GM12878 (cell line): ENCODE results near the gene SPSB2. TPM values are rescaled to one million over a fixed set of nuclear protein-coding genes. Genes with fewer than 3 reads are reported as not detected.

Experiments used
- ATF7 ChIP-seq: fragments of 450-650 bp; IDR thresholded peaks from 2 replicates; pipeline ENCODE4 v1.6.1; 2016; ENCODE audit warnings: low read depth, mild to moderate bottlenecking
- BRCA1 ChIP-seq: IDR thresholded peaks from 2 replicates; pipeline ENCODE4 v1.6.1; 2011; ENCODE audit warnings: low read depth, low read length, improper control_type of control experiment
- CEBPB ChIP-seq, 2 experiments: fragments of 150-350 bp in 1 of 2; IDR thresholded peaks; 2 replicates each; pipeline ENCODE4 v1.6.1; 2012 to 2014; ENCODE audit warnings: low read depth in 2 of 2, low read length in 2 of 2, borderline replicate concordance in 1 of 2, inconsistent platforms in 1 of 2
- CREM ChIP-seq: IDR thresholded peaks from 2 replicates; pipeline ENCODE4 v1.6.1; 2014; ENCODE audit warnings: antibody characterized with exemption, low read depth
- EGR1 ChIP-seq, 2 experiments: IDR thresholded peaks; 1 replicate in 1 of 2; 2 replicates in 1 of 2; pipeline ENCODE4 v1.6.1; 2011 to 2012; ENCODE audit warnings: low read depth in 2 of 2, low read length in 2 of 2, borderline replicate concordance in 1 of 2, mild to moderate bottlenecking in 1 of 2, moderate library complexity in 1 of 2
- FOS ChIP-seq: IDR thresholded peaks from 3 replicates; pipeline ENCODE4 v1.6.1; 2011; ENCODE audit warnings: borderline replicate concordance; ENCODE audit not compliant: insufficient read length; ENCODE audit errors: extremely low read depth
- FOXK2 ChIP-seq: fragments of 450-650 bp; IDR thresholded peaks from 2 replicates; pipeline ENCODE4 v1.6.1; 2017; ENCODE audit warnings: mild to moderate bottlenecking, moderate library complexity
- MYC ChIP-seq: IDR thresholded peaks from 2 replicates; pipeline ENCODE4 v1.6.1; 2011; ENCODE audit warnings: mild to moderate bottlenecking, low read length, moderate library complexity, inconsistent platforms; ENCODE audit not compliant: insufficient read depth, insufficient replicate concordance, insufficient read length, severe bottlenecking
- NFYA ChIP-seq: IDR thresholded peaks from 2 replicates; pipeline ENCODE4 v1.6.1; 2011; ENCODE audit warnings: low read depth, mild to moderate bottlenecking, low read length, improper control_type of control experiment, borderline replicate concordance
- POU2F2 ChIP-seq: IDR thresholded peaks from 3 replicates; pipeline ENCODE4 v1.6.1; 2011; ENCODE audit warnings: low read depth, mild to moderate bottlenecking, low read length, borderline replicate concordance
- RB1 ChIP-seq: fragments of 450-650 bp; formaldehyde crosslinking; IDR thresholded peaks from 2 replicates; pipeline ENCODE4 v1.6.1; 2017; ENCODE audit warnings: mild to moderate bottlenecking, borderline replicate concordance
- STAT1 ChIP-seq: fragments of 450-650 bp; conservative IDR thresholded peaks from 2 replicates; pipeline ENCODE4 v1.6.1; 2014; ENCODE audit warnings: antibody characterized with exemption, mild to moderate bottlenecking
- STAT3 ChIP-seq: IDR thresholded peaks from 2 replicates; pipeline ENCODE4 v1.6.1; 2011; ENCODE audit warnings: low read depth, low read length, improper control_type of control experiment
- TCF12 ChIP-seq: IDR thresholded peaks from 2 replicates; pipeline ENCODE4 v1.6.1; 2011; ENCODE audit warnings: low read depth, mild to moderate bottlenecking, low read length
- WRNIP1 ChIP-seq: IDR thresholded peaks from 2 replicates; pipeline ENCODE4 v1.6.1; 2011; ENCODE audit warnings: low read depth, low read length, improper control_type of control experiment, borderline replicate concordance
- YY1 ChIP-seq: IDR thresholded peaks from 2 replicates; pipeline ENCODE4 v1.6.1; 2011; ENCODE audit warnings: low read depth, mild to moderate bottlenecking, low read length
- polyA plus RNA-seq, 11 experiments: library from polyadenylated mRNA; depleted of rRNA in 4 of 11; unstranded in 6 of 11; stranded (reverse) in 5 of 11; fragments of >200 nt; fragmentation: Nextera tagmentation in 4 of 11; fragmentation: Illumina TruSeq in 1 of 11; extraction: Ambion mirVana in 4 of 11; extraction: Trizol in 1 of 11; gene quantifications; 1 replicate in 1 of 11; 2 replicates in 10 of 11; pipeline versions ENCODE4 v1.2.1 to v1.2.3, GENCODE V29; 2011 to 2016; ENCODE audit warnings: inconsistent platforms in 2 of 11, missing spikeins in 2 of 11, low read depth in 1 of 11
- total RNA-seq, 4 experiments: library from RNA; depleted of rRNA in 3 of 4; stranded (reverse); fragments of >200 nt in 3 of 4; fragmentation: Illumina TruSeq in 1 of 4; extraction: Trizol in 1 of 4; gene quantifications; 2 replicates each; pipeline versions ENCODE4 v1.2.1 to v1.2.3, GENCODE V29; 2013 to 2021
- TF ChIP-seq, protein P1 (sequence below): fragments of 150-350 bp; IDR thresholded peaks from 2 replicates; pipeline ENCODE4 v1.6.1; 2016; ENCODE audit warnings: low read depth, low read length
- TF ChIP-seq, protein P2 (sequence below): fragments of 450-650 bp; formaldehyde crosslinking; IDR thresholded peaks from 2 replicates; pipeline ENCODE4 v1.4.0; 2022; ENCODE audit warnings: mild to moderate bottlenecking, moderate library complexity
- TF ChIP-seq, protein P3 (sequence below): fragments of 450-650 bp; IDR thresholded peaks from 2 replicates; pipeline ENCODE4 v1.6.1; 2017; ENCODE audit warnings: mild to moderate bottlenecking, moderate library complexity

SPSB2 gene
- total and polyA plus RNA-seq, 10 of the 15 experiments (the other 5 are each of a cell fraction or from before 2014, with no cell fraction given), result 0.08 to 5.6 (median 2.7) TPM

- TF ChIP-seq, protein P1, sequence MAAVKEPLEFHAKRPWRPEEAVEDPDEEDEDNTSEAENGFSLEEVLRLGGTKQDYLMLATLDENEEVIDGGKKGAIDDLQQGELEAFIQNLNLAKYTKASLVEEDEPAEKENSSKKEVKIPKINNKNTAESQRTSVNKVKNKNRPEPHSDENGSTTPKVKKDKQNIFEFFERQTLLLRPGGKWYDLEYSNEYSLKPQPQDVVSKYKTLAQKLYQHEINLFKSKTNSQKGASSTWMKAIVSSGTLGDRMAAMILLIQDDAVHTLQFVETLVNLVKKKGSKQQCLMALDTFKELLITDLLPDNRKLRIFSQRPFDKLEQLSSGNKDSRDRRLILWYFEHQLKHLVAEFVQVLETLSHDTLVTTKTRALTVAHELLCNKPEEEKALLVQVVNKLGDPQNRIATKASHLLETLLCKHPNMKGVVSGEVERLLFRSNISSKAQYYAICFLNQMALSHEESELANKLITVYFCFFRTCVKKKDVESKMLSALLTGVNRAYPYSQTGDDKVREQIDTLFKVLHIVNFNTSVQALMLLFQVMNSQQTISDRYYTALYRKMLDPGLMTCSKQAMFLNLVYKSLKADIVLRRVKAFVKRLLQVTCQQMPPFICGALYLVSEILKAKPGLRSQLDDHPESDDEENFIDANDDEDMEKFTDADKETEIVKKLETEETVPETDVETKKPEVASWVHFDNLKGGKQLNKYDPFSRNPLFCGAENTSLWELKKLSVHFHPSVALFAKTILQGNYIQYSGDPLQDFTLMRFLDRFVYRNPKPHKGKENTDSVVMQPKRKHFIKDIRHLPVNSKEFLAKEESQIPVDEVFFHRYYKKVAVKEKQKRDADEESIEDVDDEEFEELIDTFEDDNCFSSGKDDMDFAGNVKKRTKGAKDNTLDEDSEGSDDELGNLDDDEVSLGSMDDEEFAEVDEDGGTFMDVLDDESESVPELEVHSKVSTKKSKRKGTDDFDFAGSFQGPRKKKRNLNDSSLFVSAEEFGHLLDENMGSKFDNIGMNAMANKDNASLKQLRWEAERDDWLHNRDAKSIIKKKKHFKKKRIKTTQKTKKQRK, result peak; percentile 81
- TF ChIP-seq MYC (no peak), ATF7 (no peak; the same call in 1 of the 2 replicates), POU2F2 (peak; percentile 80; the same call in 1 of the 3 replicates), STAT1 (no peak), RB1 (no peak), FOS (peak; percentile 95), CEBPB (IDR thresholded peaks at IDR 0.05; ENCODE audit: borderline replicate concordance in 1 of 2, low read depth in 2 of 2, low read length in 2 of 2) (no peak), STAT3 (no peak), TCF12 (peak; percentile 67; the same call in 1 of the 2 replicates), YY1 (0 out of 2 replicates have a peak, but pooled peaks have one; percentile 20), FOXK2 (no peak), EGR1 (IDR thresholded peaks at IDR 0.05; ENCODE audit: borderline replicate concordance in 1 of 2, low read depth in 2 of 2, low read length in 2 of 2) (no peak), CREM (peak; percentile 88), BRCA1 (peak; percentile 29; the same call in 1 of the 2 replicates), NFYA (peak; percentile 92), WRNIP1 (no peak)
- TF ChIP-seq, protein P2, sequence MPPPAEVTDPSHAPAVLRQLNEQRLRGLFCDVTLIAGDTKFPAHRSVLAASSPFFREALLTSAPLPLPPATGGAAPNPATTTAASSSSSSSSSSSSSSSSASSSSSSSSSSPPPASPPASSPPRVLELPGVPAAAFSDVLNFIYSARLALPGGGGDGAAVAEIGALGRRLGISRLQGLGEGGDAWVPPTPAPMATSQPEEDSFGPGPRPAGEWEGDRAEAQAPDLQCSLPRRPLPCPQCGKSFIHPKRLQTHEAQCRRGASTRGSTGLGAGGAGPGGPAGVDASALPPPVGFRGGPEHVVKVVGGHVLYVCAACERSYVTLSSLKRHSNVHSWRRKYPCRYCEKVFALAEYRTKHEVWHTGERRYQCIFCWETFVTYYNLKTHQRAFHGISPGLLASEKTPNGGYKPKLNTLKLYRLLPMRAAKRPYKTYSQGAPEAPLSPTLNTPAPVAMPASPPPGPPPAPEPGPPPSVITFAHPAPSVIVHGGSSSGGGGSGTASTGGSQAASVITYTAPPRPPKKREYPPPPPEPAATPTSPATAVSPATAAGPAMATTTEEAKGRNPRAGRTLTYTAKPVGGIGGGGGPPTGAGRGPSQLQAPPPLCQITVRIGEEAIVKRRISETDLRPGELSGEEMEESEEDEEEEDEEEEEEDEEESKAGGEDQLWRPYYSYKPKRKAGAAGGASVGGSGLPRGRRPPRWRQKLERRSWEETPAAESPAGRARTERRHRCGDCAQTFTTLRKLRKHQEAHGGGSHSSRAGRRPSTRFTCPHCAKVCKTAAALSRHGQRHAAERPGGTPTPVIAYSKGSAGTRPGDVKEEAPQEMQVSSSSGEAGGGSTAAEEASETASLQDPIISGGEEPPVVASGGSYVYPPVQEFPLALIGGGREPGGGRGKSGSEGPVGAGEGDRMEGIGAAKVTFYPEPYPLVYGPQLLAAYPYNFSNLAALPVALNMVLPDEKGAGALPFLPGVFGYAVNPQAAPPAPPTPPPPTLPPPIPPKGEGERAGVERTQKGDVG (CRISPR knock-in tag), result no peak
- TF ChIP-seq, protein P3, sequence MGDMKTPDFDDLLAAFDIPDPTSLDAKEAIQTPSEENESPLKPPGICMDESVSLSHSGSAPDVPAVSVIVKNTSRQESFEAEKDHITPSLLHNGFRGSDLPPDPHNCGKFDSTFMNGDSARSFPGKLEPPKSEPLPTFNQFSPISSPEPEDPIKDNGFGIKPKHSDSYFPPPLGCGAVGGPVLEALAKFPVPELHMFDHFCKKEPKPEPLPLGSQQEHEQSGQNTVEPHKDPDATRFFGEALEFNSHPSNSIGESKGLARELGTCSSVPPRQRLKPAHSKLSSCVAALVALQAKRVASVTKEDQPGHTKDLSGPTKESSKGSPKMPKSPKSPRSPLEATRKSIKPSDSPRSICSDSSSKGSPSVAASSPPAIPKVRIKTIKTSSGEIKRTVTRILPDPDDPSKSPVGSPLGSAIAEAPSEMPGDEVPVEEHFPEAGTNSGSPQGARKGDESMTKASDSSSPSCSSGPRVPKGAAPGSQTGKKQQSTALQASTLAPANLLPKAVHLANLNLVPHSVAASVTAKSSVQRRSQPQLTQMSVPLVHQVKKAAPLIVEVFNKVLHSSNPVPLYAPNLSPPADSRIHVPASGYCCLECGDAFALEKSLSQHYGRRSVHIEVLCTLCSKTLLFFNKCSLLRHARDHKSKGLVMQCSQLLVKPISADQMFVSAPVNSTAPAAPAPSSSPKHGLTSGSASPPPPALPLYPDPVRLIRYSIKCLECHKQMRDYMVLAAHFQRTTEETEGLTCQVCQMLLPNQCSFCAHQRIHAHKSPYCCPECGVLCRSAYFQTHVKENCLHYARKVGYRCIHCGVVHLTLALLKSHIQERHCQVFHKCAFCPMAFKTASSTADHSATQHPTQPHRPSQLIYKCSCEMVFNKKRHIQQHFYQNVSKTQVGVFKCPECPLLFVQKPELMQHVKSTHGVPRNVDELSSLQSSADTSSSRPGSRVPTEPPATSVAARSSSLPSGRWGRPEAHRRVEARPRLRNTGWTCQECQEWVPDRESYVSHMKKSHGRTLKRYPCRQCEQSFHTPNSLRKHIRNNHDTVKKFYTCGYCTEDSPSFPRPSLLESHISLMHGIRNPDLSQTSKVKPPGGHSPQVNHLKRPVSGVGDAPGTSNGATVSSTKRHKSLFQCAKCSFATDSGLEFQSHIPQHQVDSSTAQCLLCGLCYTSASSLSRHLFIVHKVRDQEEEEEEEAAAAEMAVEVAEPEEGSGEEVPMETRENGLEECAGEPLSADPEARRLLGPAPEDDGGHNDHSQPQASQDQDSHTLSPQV, result no peak
These were observed 21.8 kb downstream of the SPSB2 start, which contains the start of gene CDCA3 (continued) for GRCh38 chr12:6851153-6851920.
